Measurements from ENCODE around the gene STN1. TPM values are rescaled to one million over a fixed set of nuclear protein-coding genes. Genes with fewer than 3 reads are reported as not detected.

The STN1 gene
- total RNA-seq, 2 donors from 2014 or later = 5.9 to 32.2 TPM

GRCh38 chr10:103893817-103894216 lies 24.2 kb downstream of the STN1 start:
- peaks cover 63% of the 10 kb centered on the region for H3K4me1 ChIP-seq
- H3K27ac ChIP-seq = peak overlapping the region in 3 of 4 donors; percentile 48 to 75 (median 63)
- WGBS, 2 donors = 41 to 69% methylated on average over 2 of the region's 2 CpGs
- no peak for DNase-seq
- H3K4me3 ChIP-seq = no peak overlapping the region
- peaks cover 0 to 7% of the 10 kb centered on the region in 2 donors for H3K36me3 ChIP-seq (replicated peaks in 1 of 2; ENCODE audit: insufficient read depth in 1 of 2, low read depth in 2 of 2)
- ATAC-seq = no peak
- no peak for TF ChIP-seq CTCF (IDR thresholded peaks at IDR 0.05)
- TF ChIP-seq POLR2A (IDR thresholded peaks at IDR 0.05) = no peak
- no peaks in the 10 kb centered on the region for H3K27me3 ChIP-seq
- intact Hi-C loops (cut with DNase I) = no loop called here
- H3K9me3 ChIP-seq = no peaks in the 10 kb centered on the region

- intact Hi-C loops (cut with DNase I) = no loop called here
- H3K27me3 ChIP-seq = no peaks in the 10 kb centered on the region
- DNase-seq = no peak
- WGBS, 2 donors = 70 to 81% methylated on average over 3 of the region's 3 CpGs
- H3K36me3 ChIP-seq (replicated peaks in 1 of 2; ENCODE audit: insufficient read depth in 1 of 2, low read depth in 2 of 2) = peaks cover 0 to 2% of the 10 kb centered on the region in 2 donors
- TF ChIP-seq POLR2A (IDR thresholded peaks at IDR 0.05) = no peak
- no peak for TF ChIP-seq CTCF (IDR thresholded peaks at IDR 0.05)
- no peak overlapping the region for H3K4me3 ChIP-seq
- no peak for ATAC-seq
- H3K9me3 ChIP-seq = no peaks in the 10 kb centered on the region
- peaks cover 78% of the 10 kb centered on the region for H3K4me1 ChIP-seq
- H3K27ac ChIP-seq = no peak overlapping the region
Measured at GRCh38 chr10:103892181-103892580, 25.8 kb downstream of the STN1 start.

GRCh38 chr10:103890688-103891087 lies 27.3 kb downstream of the STN1 start:
- Histone ChIP-seq H3K4me1 (peaks cover 67% of the 10 kb centered on the region), H3K27me3 (no peaks in the 10 kb centered on the region), H3K9me3 (no peaks in the 10 kb centered on the region), H3K4me3 (no peak overlapping the region), H3K27ac (peak overlapping the region; percentile 75 to 89 (median 78)), H3K36me3 (replicated peaks in 1 of 2; ENCODE audit: insufficient read depth in 1 of 2, low read depth in 2 of 2) (peaks cover 0 to 2% of the 10 kb centered on the region in 2 donors)
- DNase-seq (no peak), ATAC-seq (no peak)
- WGBS, 2 donors = 32 to 42% methylated on average over 2 of the region's 2 CpGs
- TF ChIP-seq CTCF (IDR thresholded peaks at IDR 0.05) (no peak), POLR2A (IDR thresholded peaks at IDR 0.05) (no peak)
- intact Hi-C loops (cut with DNase I) = no loop called here

GRCh38 chr10:103890194-103890658 lies 27.8 kb downstream of the STN1 start:
- Histone ChIP-seq H3K27me3 (no peaks in the 10 kb centered on the region), H3K27ac (peak overlapping the region; percentile 75 to 89 (median 78)), H3K4me1 (peaks cover 62% of the 10 kb centered on the region), H3K9me3 (no peaks in the 10 kb centered on the region), H3K36me3 (replicated peaks in 1 of 2; ENCODE audit: insufficient read depth in 1 of 2, low read depth in 2 of 2) (peaks cover 0 to 2% of the 10 kb centered on the region in 2 donors), H3K4me3 (no peak overlapping the region)
- ATAC-seq (peak; percentile 80), DNase-seq (peak; percentile 57 to 84 (median 68))
- intact Hi-C loops (cut with DNase I) = no loop called here
- WGBS, 2 donors = 22 to 25% methylated on average over 4 of the region's 4 CpGs
- TF ChIP-seq POLR2A (IDR thresholded peaks at IDR 0.05) (peak in 2 of 3 donors; percentile 34 to 60), CTCF (IDR thresholded peaks at IDR 0.05) (no peak)

- intact Hi-C loops (cut with DNase I) = no loop called here
- peaks cover 52% of the 10 kb centered on the region for H3K4me1 ChIP-seq
- 29 to 36% methylated on average over 2 of the region's 2 CpGs for WGBS, 2 donors
Measured at GRCh38 chr10:103889121-103889720, 28.8 kb downstream of the STN1 start.

More at GRCh38 chr10:103889121-103889720, 28.8 kb downstream of the STN1 start:
- H3K4me3 ChIP-seq = no peak overlapping the region
- no peaks in the 10 kb centered on the region for H3K27me3 ChIP-seq
- ATAC-seq (no peak), DNase-seq (no peak)
- H3K9me3 ChIP-seq = no peaks in the 10 kb centered on the region
- peaks cover 0 to 2% of the 10 kb centered on the region in 2 donors for H3K36me3 ChIP-seq (replicated peaks in 1 of 2; ENCODE audit: insufficient read depth in 1 of 2, low read depth in 2 of 2)
- peak overlapping the region; percentile 75 to 89 (median 78) for H3K27ac ChIP-seq
- no peak for TF ChIP-seq CTCF (IDR thresholded peaks at IDR 0.05)
- no peak for TF ChIP-seq POLR2A (IDR thresholded peaks at IDR 0.05)
